CD4-positive, alpha-beta T cell (primary cell): ENCODE measurements around the gene GCN1. TPM values are rescaled to one million over a fixed set of nuclear protein-coding genes. Genes with fewer than 3 reads are reported as not detected.

Experiments
- ATAC-seq: fragments of 200-7000 bp; cut with Tn5 transposase; one replicate; pipeline ENCODE4 v1.10.0; 2022; ENCODE audit warnings: mild to moderate bottlenecking; ENCODE audit not compliant: poor library complexity
- CTCF ChIA-PET: fragments of 350-600 bp; sonication (Branson Sonifier 250); formaldehyde crosslinking; loops from one replicate; lab custom pipeline; 2021; ENCODE audit warnings: antibody characterized with exemption, inconsistent platforms; lab: Charles Lee
- POLR2A ChIA-PET: fragments of 350-600 bp; sonication (Branson Sonifier 250); formaldehyde crosslinking; loops from one replicate; lab custom pipeline; 2021; ENCODE audit warnings: antibody characterized with exemption, inconsistent platforms; lab: Charles Lee
- DNase-seq, 14 experiments: peaks; one replicate each; pipeline ENCODE4 v3.0.0-alpha.2; 2013 to 2020; ENCODE audit warnings: mixed read lengths in 2 of 14
- H3K27ac ChIP-seq, 2 donors: one replicate each; pipeline versions ENCODE4 v1.5.1 to v1.7.0; 2013; ENCODE audit warnings: low read length in 2 of 2, low read depth in 1 of 2, mild to moderate bottlenecking in 1 of 2
- H3K27me3 ChIP-seq, 2 experiments: 1 replicate in 1 of 2; 2 replicates in 1 of 2; pipeline versions ENCODE4 v1.6.1 to v1.7.0; 2013; ENCODE audit warnings: low read length in 2 of 2, control low read depth in 1 of 2, mild to moderate bottlenecking in 1 of 2, moderate library complexity in 1 of 2; ENCODE audit not compliant: insufficient read depth in 2 of 2, control insufficient read depth in 1 of 2
- H3K36me3 ChIP-seq: one replicate; pipeline ENCODE4 v1.6.1; 2013; ENCODE audit warnings: low read length, control low read depth; ENCODE audit not compliant: insufficient read depth
- H3K4me1 ChIP-seq: one replicate; pipeline ENCODE4 v1.6.1; 2013; ENCODE audit warnings: low read length, control low read depth; ENCODE audit not compliant: insufficient read depth
- H3K4me3 ChIP-seq: one replicate; pipeline ENCODE4 v1.5.1; 2013; ENCODE audit warnings: mild to moderate bottlenecking, low read length, moderate library complexity
- H3K9me3 ChIP-seq, 2 experiments: 1 replicate in 1 of 2; 2 replicates in 1 of 2; pipeline versions ENCODE4 v1.6.1 to v1.7.0; 2013; ENCODE audit warnings: low read length in 2 of 2, mild to moderate bottlenecking in 2 of 2, control low read depth in 1 of 2, moderate library complexity in 1 of 2; ENCODE audit not compliant: control insufficient read depth in 1 of 2, insufficient read depth in 1 of 2
- H3K27ac Mint-ChIP-seq: one replicate; pipeline ENCODE4 v1.8.0; 2020; ENCODE audit warnings: mixed read lengths
- H3K27me3 Mint-ChIP-seq: one replicate; pipeline ENCODE4 v1.8.0; 2021; ENCODE audit warnings: mixed read lengths
- H3K36me3 Mint-ChIP-seq: one replicate; pipeline ENCODE4 v1.8.0; 2021; ENCODE audit warnings: low read depth, mixed read lengths
- H3K4me1 Mint-ChIP-seq: one replicate; pipeline ENCODE4 v1.8.0; 2021; ENCODE audit warnings: low read depth, mixed read lengths
- H3K4me3 Mint-ChIP-seq: one replicate; pipeline ENCODE4 v1.8.0; 2020; ENCODE audit warnings: mild to moderate bottlenecking, mixed read lengths
- H3K9me3 Mint-ChIP-seq: one replicate; pipeline ENCODE4 v1.8.0; 2020; ENCODE audit warnings: mixed read lengths
- CTCF ChIP-seq: fragments of 200-600 bp; IDR thresholded peaks from one replicate; pipeline ENCODE4 v1.8.0; 2022; ENCODE audit warnings: antibody characterized with exemption, mild to moderate bottlenecking
- intact Hi-C, 2 experiments: fragments of 100-400 bp; cut with DNase I in 1 of 2; cut with micrococcal nuclease in 1 of 2; formaldehyde crosslinking; loops; one replicate each; pipeline versions ENCODE4 v1.15.1 to v1.9.0; 2023 to 2025; cut with DNase I, micrococcal nuclease
- total RNA-seq, 174 experiments: library from RNA in 2 of 174; stranded (reverse) in 2 of 174; gene quantifications; one replicate each; pipeline ENCODE4 v1.2.3 and lab custom pipeline; 2021 to 2026

GCN1 gene
- total RNA-seq, 2 experiments from 2014 or later, result 121 to 128 TPM

GRCh38 chr12:120101617-120102016, 92.9 kb downstream of the GCN1 start:
- Histone ChIP-seq H3K9me3 (no peaks in the 10 kb centered on the region), H3K4me1 (peaks cover 38% of the 10 kb centered on the region), H3K27ac (peak overlapping the region; percentile 19 to 30), H3K36me3 (peaks cover 95% of the 10 kb centered on the region), H3K27me3 (no peaks in the 10 kb centered on the region), H3K4me3 (no peak overlapping the region)
- no peak for TF ChIP-seq CTCF
- Mint-ChIP-seq H3K9me3 (no peaks in the 10 kb centered on the region), H3K27me3 (no peaks in the 10 kb centered on the region), H3K4me3 (peak overlapping the region; percentile 1), H3K4me1 (peaks cover 18% of the 10 kb centered on the region), H3K36me3 (peaks cover 88% of the 10 kb centered on the region), H3K27ac (peak overlapping the region; percentile 72)
- ChIA-PET POLR2A (interaction anchor here (1.8 to 1.9 kb wide), 2 partner anchors 15 to 190 kb away, joined by 4 to 5 read pairs; partner anchors contain the start of gene RNU4-2), CTCF (interaction anchor here (1.6 kb wide), 1 partner anchor 14 kb away, joined by 6 read pairs; no protein-coding TSS in a partner anchor)
- no peak for DNase-seq
- intact Hi-C loops, result no loop called here
- ATAC-seq, result no peak

GRCh38 chr12:120101182-120101581, 93.3 kb downstream of the GCN1 start:
- H3K36me3 Mint-ChIP-seq, result peaks cover 88% of the 10 kb centered on the region

GRCh38 chr12:120100630-120101029, 93.9 kb downstream of the GCN1 start:
- Histone ChIP-seq H3K36me3 (peaks cover 96% of the 10 kb centered on the region), H3K9me3 (no peaks in the 10 kb centered on the region), H3K27me3 (no peaks in the 10 kb centered on the region), H3K4me3 (no peak overlapping the region), H3K27ac (no peak overlapping the region), H3K4me1 (peaks cover 38% of the 10 kb centered on the region)
- Mint-ChIP-seq H3K36me3 (peaks cover 83% of the 10 kb centered on the region), H3K27ac (peak overlapping the region; percentile 20), H3K4me3 (no peak overlapping the region), H3K4me1 (peaks cover 11% of the 10 kb centered on the region), H3K27me3 (no peaks in the 10 kb centered on the region), H3K9me3 (no peaks in the 10 kb centered on the region)
- ATAC-seq (no peak), DNase-seq (no peak)
- POLR2A ChIA-PET, result interaction anchor here (0.6 to 1.8 kb wide), 3 partner anchors 17 to 191 kb away, joined by 4 read pairs; partner anchors contain the start of gene RNU4-2
- CTCF ChIA-PET, result interaction anchor here (1.6 kb wide), 1 partner anchor 13 kb away, joined by 6 read pairs; no protein-coding TSS in a partner anchor
- intact Hi-C loops, result no loop called here
- no peak for TF ChIP-seq CTCF

More at GRCh38 chr12:120101182-120101581, 93.3 kb downstream of the GCN1 start:
- Mint-ChIP-seq H3K27me3 (no peaks in the 10 kb centered on the region), H3K4me1 (peaks cover 15% of the 10 kb centered on the region), H3K4me3 (peak overlapping the region; percentile 1), H3K9me3 (no peaks in the 10 kb centered on the region), H3K27ac (peak overlapping the region; percentile 72)
- no peak for ATAC-seq
- Histone ChIP-seq H3K9me3 (no peaks in the 10 kb centered on the region), H3K27me3 (no peaks in the 10 kb centered on the region), H3K4me3 (no peak overlapping the region), H3K36me3 (peaks cover 95% of the 10 kb centered on the region), H3K27ac (peak overlapping the region in 1 of 2 donors; percentile 30), H3K4me1 (peaks cover 38% of the 10 kb centered on the region)
- peak in 1 of 14 experiments; percentile 29 for DNase-seq
- ChIA-PET CTCF (interaction anchor here (1.6 kb wide), 1 partner anchor 14 kb away, joined by 6 read pairs; no protein-coding TSS in a partner anchor), POLR2A (interaction anchor here (0.6 to 1.8 kb wide), 2 partner anchors 100 to 190 kb away, joined by 4 read pairs; partner anchors contain the start of gene RNU4-2)
- no peak for TF ChIP-seq CTCF
- intact Hi-C loops, result no loop called here
